SK-N-SH treated with all-trans-retinoic acid at 6 μM for 48 hours (cell line): ENCODE results near the gene RPL27A.

Experiments used
- ATAC-seq: fragments of 200-7000 bp; cut with Tn5 transposase; 3 replicates; pipeline ENCODE4 v1.9.1; 2020; ENCODE audit warnings: mild to moderate bottlenecking, moderate library complexity
- ARNTL ChIP-seq: fragments of 450-650 bp; formaldehyde crosslinking; IDR thresholded peaks from 2 replicates; pipeline ENCODE4 v1.5.0; 2020; ENCODE audit warnings: low read depth, mild to moderate bottlenecking, moderate library complexity, borderline replicate concordance
- BACH2 ChIP-seq: fragments of 250-450 bp; sonication (Bioruptor Pico); IDR thresholded peaks from 2 replicates; pipeline ENCODE4 v1.9.0; 2021; ENCODE audit warnings: mild to moderate bottlenecking, borderline replicate concordance
- CSDC2 ChIP-seq: fragments of 250-450 bp; sonication (Bioruptor Pico); IDR thresholded peaks from 2 replicates; pipeline ENCODE4 v1.5.0; 2020; ENCODE audit warnings: mild to moderate bottlenecking, moderate library complexity
- ESRRG ChIP-seq: fragments of 250-450 bp; sonication (Bioruptor Pico); IDR thresholded peaks from 2 replicates; pipeline ENCODE4 v1.6.1; 2021; ENCODE audit warnings: mild to moderate bottlenecking
- GLIS3 ChIP-seq: fragments of 250-450 bp; sonication (Bioruptor Pico); IDR thresholded peaks from 2 replicates; pipeline ENCODE4 v1.5.0; 2020; ENCODE audit warnings: mild to moderate bottlenecking, moderate library complexity
- ISL1 ChIP-seq: fragments of 250-450 bp; sonication (Bioruptor Pico); IDR thresholded peaks from 2 replicates; pipeline ENCODE4 v2.1.2; 2022; ENCODE audit warnings: mild to moderate bottlenecking, moderate library complexity
- OSR1 ChIP-seq: fragments of 250-450 bp; sonication (Bioruptor Pico); IDR thresholded peaks from 2 replicates; pipeline ENCODE4 v1.8.0; 2022; ENCODE audit warnings: moderate library complexity, mild to moderate bottlenecking, inconsistent platforms
- PPARA ChIP-seq: fragments of 250-450 bp; sonication (Bioruptor Pico); IDR thresholded peaks from 2 replicates; pipeline ENCODE4 v1.5.0; 2020; ENCODE audit warnings: mild to moderate bottlenecking, borderline replicate concordance
- RARB ChIP-seq: fragments of 250-450 bp; sonication (Bioruptor Pico); IDR thresholded peaks from 2 replicates; pipeline ENCODE4 v1.8.0; 2021; ENCODE audit warnings: mild to moderate bottlenecking, moderate library complexity
- TCF4 ChIP-seq: fragments of 250-450 bp; sonication (Bioruptor Pico); IDR thresholded peaks from 2 replicates; pipeline ENCODE4 v1.8.0; 2021; ENCODE audit warnings: mild to moderate bottlenecking, moderate library complexity, borderline replicate concordance
- TOX ChIP-seq: fragments of 250-450 bp; sonication (Bioruptor Pico); IDR thresholded peaks from 2 replicates; pipeline ENCODE4 v1.8.0; 2021; ENCODE audit warnings: mild to moderate bottlenecking, moderate library complexity, borderline replicate concordance
- ZC3H10 ChIP-seq: fragments of 250-450 bp; sonication (Bioruptor Pico); IDR thresholded peaks from 2 replicates; pipeline ENCODE4 v1.5.1; 2021; ENCODE audit warnings: mild to moderate bottlenecking, moderate library complexity
- ZFP3 ChIP-seq: fragments of 250-450 bp; sonication (Bioruptor Pico); IDR thresholded peaks from 2 replicates; pipeline ENCODE4 v1.5.0; 2020; ENCODE audit warnings: mild to moderate bottlenecking, moderate library complexity
- ZFP30 ChIP-seq: fragments of 450-650 bp; formaldehyde crosslinking; IDR thresholded peaks from 2 replicates; pipeline ENCODE4 v1.5.0; 2022; ENCODE audit warnings: mild to moderate bottlenecking, moderate library complexity
- ZNF565 ChIP-seq: fragments of 450-650 bp; formaldehyde crosslinking; conservative IDR thresholded peaks from 2 replicates; pipeline ENCODE4 v1.5.0; 2020; ENCODE audit warnings: low read depth, mild to moderate bottlenecking, moderate library complexity
- ZNF70 ChIP-seq: fragments of 450-650 bp; formaldehyde crosslinking; IDR thresholded peaks from 2 replicates; pipeline ENCODE4 v1.5.0; 2020; ENCODE audit warnings: mild to moderate bottlenecking, moderate library complexity
- ZNF8 ChIP-seq: fragments of 450-650 bp; formaldehyde crosslinking; IDR thresholded peaks from 2 replicates; pipeline ENCODE4 v1.5.0; 2020; ENCODE audit warnings: mild to moderate bottlenecking, moderate library complexity
- TF ChIP-seq, protein P1 (sequence below): fragments of 250-450 bp; sonication (Bioruptor Pico); IDR thresholded peaks from 2 replicates; pipeline ENCODE4 v1.8.0; 2020; ENCODE audit warnings: mild to moderate bottlenecking, moderate library complexity, borderline replicate concordance
- TF ChIP-seq, protein P2 (sequence below): fragments of 250-450 bp; sonication (Bioruptor Pico); IDR thresholded peaks from 2 replicates; pipeline ENCODE4 v1.5.1; 2021; ENCODE audit warnings: mild to moderate bottlenecking, moderate library complexity
- TF ChIP-seq, protein P3 (sequence below): fragments of 250-450 bp; sonication (Bioruptor Pico); IDR thresholded peaks from 2 replicates; pipeline ENCODE4 v1.8.0; 2021; ENCODE audit warnings: low read depth, mild to moderate bottlenecking, moderate library complexity, borderline replicate concordance
- TF ChIP-seq, protein P4 (sequence below): fragments of 250-450 bp; sonication (Bioruptor Pico); IDR thresholded peaks from 2 replicates; pipeline ENCODE4 v1.5.0; 2020; ENCODE audit warnings: mild to moderate bottlenecking, moderate library complexity

RPL27A gene

DNA sequence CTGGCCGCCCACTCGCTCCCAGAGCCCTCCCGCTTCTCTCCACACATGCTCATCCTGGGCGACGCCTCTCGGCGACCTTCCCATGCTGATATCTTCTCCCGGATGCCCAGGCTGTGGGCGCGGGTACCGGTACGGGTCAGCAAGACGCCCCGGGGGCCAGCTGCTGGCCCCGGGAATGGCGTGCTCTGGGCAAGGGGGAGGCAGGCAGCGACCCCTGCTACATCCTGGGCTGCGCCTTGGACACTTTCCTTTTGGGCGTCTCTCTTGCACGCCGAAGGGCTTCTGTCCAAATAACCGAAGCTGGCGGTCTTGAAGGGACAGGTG is 48.1 kb downstream of the RPL27A start:
- no peak for ATAC-seq
- TF ChIP-seq ZFP3 (CRISPR knock-in tag), result no peak

DNA sequence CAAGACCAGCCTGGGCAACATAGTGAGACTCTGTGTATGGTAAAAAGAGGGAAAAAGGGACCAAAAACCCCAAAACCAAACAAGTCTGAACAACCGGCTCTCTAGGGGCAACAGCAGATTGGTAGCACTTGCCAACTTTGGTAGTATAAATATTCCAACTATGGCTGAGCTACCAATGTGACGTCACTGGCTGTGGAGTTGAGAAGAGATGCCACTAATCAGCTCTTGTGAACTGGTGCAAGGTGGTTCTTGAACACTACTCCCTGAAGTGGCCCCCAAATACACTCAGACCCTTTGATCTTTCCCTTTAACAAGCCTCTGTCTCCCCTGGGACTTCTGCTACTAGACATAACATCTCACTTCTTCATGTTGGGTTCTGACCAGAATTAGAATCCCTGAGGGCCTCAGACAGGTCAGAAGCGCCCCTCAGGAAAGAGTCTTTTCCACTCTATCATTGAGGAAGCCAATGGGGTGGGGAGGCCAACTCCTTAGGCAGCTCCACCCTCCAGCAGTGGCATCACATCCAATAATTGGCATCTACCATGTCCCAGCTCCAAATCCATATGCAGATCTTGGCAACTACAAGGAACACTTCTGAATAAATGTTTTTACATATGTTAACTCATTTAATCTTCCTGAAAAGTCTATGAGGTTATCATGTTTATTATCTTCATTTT is 49.2 kb downstream of the RPL27A start:
- no peak for ATAC-seq
- TF ChIP-seq PPARA (CRISPR knock-in tag) (no peak), ZNF70 (CRISPR knock-in tag) (no peak)
- TF ChIP-seq, protein P1, sequence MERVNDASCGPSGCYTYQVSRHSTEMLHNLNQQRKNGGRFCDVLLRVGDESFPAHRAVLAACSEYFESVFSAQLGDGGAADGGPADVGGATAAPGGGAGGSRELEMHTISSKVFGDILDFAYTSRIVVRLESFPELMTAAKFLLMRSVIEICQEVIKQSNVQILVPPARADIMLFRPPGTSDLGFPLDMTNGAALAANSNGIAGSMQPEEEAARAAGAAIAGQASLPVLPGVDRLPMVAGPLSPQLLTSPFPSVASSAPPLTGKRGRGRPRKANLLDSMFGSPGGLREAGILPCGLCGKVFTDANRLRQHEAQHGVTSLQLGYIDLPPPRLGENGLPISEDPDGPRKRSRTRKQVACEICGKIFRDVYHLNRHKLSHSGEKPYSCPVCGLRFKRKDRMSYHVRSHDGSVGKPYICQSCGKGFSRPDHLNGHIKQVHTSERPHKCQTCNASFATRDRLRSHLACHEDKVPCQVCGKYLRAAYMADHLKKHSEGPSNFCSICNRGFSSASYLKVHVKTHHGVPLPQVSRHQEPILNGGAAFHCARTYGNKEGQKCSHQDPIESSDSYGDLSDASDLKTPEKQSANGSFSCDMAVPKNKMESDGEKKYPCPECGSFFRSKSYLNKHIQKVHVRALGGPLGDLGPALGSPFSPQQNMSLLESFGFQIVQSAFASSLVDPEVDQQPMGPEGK (CRISPR knock-in tag), result no peak
- TF ChIP-seq, all 23 proteins: peak for 0

DNA sequence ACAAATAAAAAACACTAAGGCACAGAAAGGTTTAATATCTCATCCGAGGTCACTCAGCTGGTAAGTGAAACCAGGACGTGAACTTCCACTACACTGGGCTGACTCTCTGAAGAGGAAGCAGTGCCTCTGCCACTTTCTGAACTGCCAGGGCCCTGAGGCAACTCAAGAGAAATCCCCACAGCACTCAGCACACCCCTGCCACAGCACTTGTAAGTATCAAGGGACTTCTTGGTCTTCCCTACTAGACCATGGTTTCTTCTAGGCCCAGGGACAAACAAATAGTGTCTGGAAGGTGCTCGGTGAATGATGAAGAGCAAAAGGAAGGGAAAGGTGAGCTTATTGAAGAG is 49.7 kb downstream of the RPL27A start:
- TF ChIP-seq, protein P1 (CRISPR knock-in tag), result no peak
- ATAC-seq, result peak; percentile 4; the same call in 2 of the 3 replicates

DNA sequence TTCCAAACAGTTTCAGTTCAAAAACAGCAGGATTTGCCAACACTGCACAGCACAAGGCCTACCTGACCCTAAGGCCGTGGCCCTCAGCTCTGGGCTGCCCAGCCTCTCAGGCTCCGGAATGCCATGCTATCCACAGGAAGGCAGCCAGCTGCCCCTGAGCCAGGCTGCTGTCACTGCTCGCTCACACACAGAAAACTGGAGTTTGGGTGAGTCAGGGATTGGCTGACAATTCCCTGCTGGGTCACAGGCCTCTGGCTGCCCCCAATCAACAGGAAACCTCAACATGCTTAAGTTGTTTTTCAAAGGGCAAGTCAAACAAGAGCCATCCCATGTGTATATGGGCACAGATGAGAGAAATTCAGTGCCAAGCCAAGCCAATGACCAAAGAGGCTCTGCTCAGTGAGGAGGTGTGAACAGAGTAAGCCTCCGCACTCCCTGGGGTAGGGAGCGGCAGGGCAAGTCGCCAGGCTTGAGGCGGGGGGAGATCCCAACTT is 50.2 kb downstream of the RPL27A start:
- peak; percentile 87 for ATAC-seq
- TF ChIP-seq TOX (CRISPR knock-in tag) (no peak), ZC3H10 (no peak), ZNF8 (CRISPR knock-in tag) (no peak), BACH2 (CRISPR knock-in tag) (no peak), ZNF565 (no peak), GLIS3 (CRISPR knock-in tag) (no peak)
- TF ChIP-seq, protein P2, sequence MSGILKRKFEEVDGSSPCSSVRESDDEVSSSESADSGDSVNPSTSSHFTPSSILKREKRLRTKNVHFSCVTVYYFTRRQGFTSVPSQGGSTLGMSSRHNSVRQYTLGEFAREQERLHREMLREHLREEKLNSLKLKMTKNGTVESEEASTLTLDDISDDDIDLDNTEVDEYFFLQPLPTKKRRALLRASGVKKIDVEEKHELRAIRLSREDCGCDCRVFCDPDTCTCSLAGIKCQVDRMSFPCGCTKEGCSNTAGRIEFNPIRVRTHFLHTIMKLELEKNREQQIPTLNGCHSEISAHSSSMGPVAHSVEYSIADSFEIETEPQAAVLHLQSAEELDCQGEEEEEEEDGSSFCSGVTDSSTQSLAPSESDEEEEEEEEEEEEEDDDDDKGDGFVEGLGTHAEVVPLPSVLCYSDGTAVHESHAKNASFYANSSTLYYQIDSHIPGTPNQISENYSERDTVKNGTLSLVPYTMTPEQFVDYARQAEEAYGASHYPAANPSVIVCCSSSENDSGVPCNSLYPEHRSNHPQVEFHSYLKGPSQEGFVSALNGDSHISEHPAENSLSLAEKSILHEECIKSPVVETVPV (CRISPR knock-in tag), result no peak
- TF ChIP-seq, protein P3, sequence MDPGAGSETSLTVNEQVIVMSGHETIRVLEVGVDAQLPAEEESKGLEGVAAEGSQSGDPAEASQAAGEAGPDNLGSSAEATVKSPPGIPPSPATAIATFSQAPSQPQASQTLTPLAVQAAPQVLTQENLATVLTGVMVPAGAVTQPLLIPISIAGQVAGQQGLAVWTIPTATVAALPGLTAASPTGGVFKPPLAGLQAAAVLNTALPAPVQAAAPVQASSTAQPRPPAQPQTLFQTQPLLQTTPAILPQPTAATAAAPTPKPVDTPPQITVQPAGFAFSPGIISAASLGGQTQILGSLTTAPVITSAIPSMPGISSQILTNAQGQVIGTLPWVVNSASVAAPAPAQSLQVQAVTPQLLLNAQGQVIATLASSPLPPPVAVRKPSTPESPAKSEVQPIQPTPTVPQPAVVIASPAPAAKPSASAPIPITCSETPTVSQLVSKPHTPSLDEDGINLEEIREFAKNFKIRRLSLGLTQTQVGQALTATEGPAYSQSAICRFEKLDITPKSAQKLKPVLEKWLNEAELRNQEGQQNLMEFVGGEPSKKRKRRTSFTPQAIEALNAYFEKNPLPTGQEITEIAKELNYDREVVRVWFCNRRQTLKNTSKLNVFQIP (CRISPR knock-in tag), result no peak

DNA sequence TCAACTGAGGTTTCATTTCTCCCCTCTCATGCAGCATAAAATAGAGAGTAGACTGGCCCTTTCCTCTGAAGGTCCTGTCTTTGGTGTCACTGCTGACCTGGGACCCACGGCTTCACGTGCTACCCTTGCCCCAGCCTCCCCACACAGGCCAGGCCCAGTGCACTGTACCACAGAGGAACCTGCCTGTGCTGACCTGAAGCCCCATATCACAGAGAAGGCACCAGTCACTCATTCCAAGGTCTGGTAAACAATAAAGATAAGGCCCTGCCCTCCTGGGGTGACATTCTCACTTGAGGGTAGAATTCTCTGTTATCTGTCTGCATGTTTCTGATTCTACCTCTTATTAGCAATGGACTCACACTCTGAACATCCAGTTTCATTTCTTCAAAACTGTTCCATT is 51.3 kb downstream of the RPL27A start:
- ATAC-seq, result no peak
- no peak for TF ChIP-seq ISL1 (CRISPR knock-in tag)
- TF ChIP-seq TOX (CRISPR knock-in tag), result no peak
- TF ChIP-seq ZFP30 (CRISPR knock-in tag), result no peak
- no peak for TF ChIP-seq BACH2 (CRISPR knock-in tag)
- TF ChIP-seq RARB (CRISPR knock-in tag), result no peak
- TF ChIP-seq, protein P4, sequence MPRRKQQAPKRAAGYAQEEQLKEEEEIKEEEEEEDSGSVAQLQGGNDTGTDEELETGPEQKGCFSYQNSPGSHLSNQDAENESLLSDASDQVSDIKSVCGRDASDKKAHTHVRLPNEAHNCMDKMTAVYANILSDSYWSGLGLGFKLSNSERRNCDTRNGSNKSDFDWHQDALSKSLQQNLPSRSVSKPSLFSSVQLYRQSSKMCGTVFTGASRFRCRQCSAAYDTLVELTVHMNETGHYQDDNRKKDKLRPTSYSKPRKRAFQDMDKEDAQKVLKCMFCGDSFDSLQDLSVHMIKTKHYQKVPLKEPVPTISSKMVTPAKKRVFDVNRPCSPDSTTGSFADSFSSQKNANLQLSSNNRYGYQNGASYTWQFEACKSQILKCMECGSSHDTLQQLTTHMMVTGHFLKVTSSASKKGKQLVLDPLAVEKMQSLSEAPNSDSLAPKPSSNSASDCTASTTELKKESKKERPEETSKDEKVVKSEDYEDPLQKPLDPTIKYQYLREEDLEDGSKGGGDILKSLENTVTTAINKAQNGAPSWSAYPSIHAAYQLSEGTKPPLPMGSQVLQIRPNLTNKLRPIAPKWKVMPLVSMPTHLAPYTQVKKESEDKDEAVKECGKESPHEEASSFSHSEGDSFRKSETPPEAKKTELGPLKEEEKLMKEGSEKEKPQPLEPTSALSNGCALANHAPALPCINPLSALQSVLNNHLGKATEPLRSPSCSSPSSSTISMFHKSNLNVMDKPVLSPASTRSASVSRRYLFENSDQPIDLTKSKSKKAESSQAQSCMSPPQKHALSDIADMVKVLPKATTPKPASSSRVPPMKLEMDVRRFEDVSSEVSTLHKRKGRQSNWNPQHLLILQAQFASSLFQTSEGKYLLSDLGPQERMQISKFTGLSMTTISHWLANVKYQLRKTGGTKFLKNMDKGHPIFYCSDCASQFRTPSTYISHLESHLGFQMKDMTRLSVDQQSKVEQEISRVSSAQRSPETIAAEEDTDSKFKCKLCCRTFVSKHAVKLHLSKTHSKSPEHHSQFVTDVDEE (CRISPR knock-in tag), result no peak
- no peak for TF ChIP-seq CSDC2 (CRISPR knock-in tag)
- no peak for TF ChIP-seq TCF4
- no peak for TF ChIP-seq OSR1 (CRISPR knock-in tag)
- no peak for TF ChIP-seq ARNTL (CRISPR knock-in tag)
- TF ChIP-seq GLIS3 (CRISPR knock-in tag), result no peak
- no peak for TF ChIP-seq ESRRG
- TF ChIP-seq, protein P1 (CRISPR knock-in tag), result no peak
